H1 (cell line): ENCODE measurements around the gene PPP1R13B. TPM values are rescaled to one million over a fixed set of nuclear protein-coding genes. Genes with fewer than 3 reads are reported as not detected.

Source experiments
- CTCF ChIA-PET: fragments of 300-600 bp; sonication (Branson Sonifier 250); formaldehyde crosslinking; loops from one replicate; lab custom pipeline; 2021; ENCODE audit not compliant: partially characterized antibody; lab: Charles Lee
- POLR2A ChIA-PET: fragments of 300-600 bp; sonication (Branson Sonifier 250); formaldehyde crosslinking; loops from one replicate; lab custom pipeline; 2021; ENCODE audit warnings: inconsistent platforms; ENCODE audit not compliant: partially characterized antibody; lab: Charles Lee
- DNase-seq, 2 experiments: peaks; one replicate each; pipeline versions ENCODE4 v3.0.0 to v3.0.0-alpha.2; 2010 to 2022; ENCODE audit warnings: low spot score in 2 of 2, low read depth in 1 of 2, mixed read lengths in 1 of 2
- FAIRE-seq: peaks from 2 replicates; lab custom pipeline; 2011; peaks lifted over from hg19 to GRCh38; lab: Jason Lieb, UNC
- H2AFZ ChIP-seq: 2 replicates; pipeline ENCODE4 v1.8.1; 2012; ENCODE audit warnings: low read length, inconsistent platforms
- H2AK5ac ChIP-seq: 2 replicates; pipeline ENCODE4 v1.6.1; 2013; ENCODE audit warnings: low read depth, low read length
- H2BK120ac ChIP-seq: replicated peaks from 2 replicates; pipeline ENCODE3; 2013; ENCODE audit warnings: low read depth, low read length, inconsistent platforms
- H2BK12ac ChIP-seq: 2 replicates; pipeline ENCODE4 v1.6.1; 2013; ENCODE audit warnings: low read depth, low read length
- H2BK15ac ChIP-seq: 2 replicates; pipeline ENCODE4 v1.6.1; 2013; ENCODE audit warnings: low read length
- H2BK20ac ChIP-seq: 2 replicates; pipeline ENCODE4 v1.6.1; 2013; ENCODE audit warnings: low read length
- H2BK5ac ChIP-seq: 2 replicates; pipeline ENCODE4 v1.6.1; 2013; ENCODE audit warnings: low read depth, low read length
- H3K14ac ChIP-seq: 2 replicates; pipeline ENCODE4 v1.6.1; 2013; ENCODE audit warnings: inconsistent platforms; ENCODE audit not compliant: insufficient read length
- H3K18ac ChIP-seq: 2 replicates; pipeline ENCODE4 v1.6.1; 2013; ENCODE audit warnings: low read length; ENCODE audit errors: extremely low read depth
- H3K23ac ChIP-seq: 2 replicates; pipeline ENCODE4 v1.6.1; 2013; ENCODE audit warnings: inconsistent platforms; ENCODE audit not compliant: insufficient read length
- H3K23me2 ChIP-seq: 2 replicates; pipeline ENCODE4 v1.6.1; 2013; ENCODE audit warnings: low read depth, low read length
- H3K27ac ChIP-seq: 2 replicates; pipeline ENCODE4 v1.6.1; 2011; ENCODE audit warnings: low read depth, low read length, inconsistent platforms
- H3K27me3 ChIP-seq, 4 experiments: replicated peaks in 1 of 4; 1 replicate in 1 of 4; 2 replicates in 3 of 4; pipeline versions ENCODE4 v1.6.1 to v1.8.1; 2011 to 2013; ENCODE audit warnings: low read length in 3 of 4, mild to moderate bottlenecking in 3 of 4, inconsistent platforms in 2 of 4, mixed read lengths in 2 of 4, moderate library complexity in 1 of 4; ENCODE audit not compliant: control insufficient read depth in 3 of 4, insufficient read depth in 3 of 4; ENCODE audit errors: extremely low read depth in 1 of 4
- H3K36me3 ChIP-seq, 4 experiments: 2 replicates each; pipeline versions ENCODE4 v1.6.1 to v1.8.1; 2011 to 2013; ENCODE audit warnings: mild to moderate bottlenecking in 4 of 4, low read length in 3 of 4, moderate library complexity in 2 of 4, control low read depth in 1 of 4, inconsistent platforms in 1 of 4; ENCODE audit not compliant: insufficient read depth in 4 of 4, control insufficient read depth in 2 of 4
- H3K4ac ChIP-seq: replicated peaks from 2 replicates; pipeline ENCODE3; 2013; ENCODE audit warnings: low read length, low read depth, mixed read lengths, inconsistent platforms; ENCODE audit not compliant: insufficient read length
- H3K4me1 ChIP-seq, 4 experiments: replicated peaks in 1 of 4; 1 replicate in 1 of 4; 2 replicates in 3 of 4; pipeline versions ENCODE4 v1.6.1 to v1.8.1; 2011 to 2013; ENCODE audit warnings: low read length in 3 of 4, inconsistent platforms in 2 of 4, mixed read lengths in 1 of 4; ENCODE audit not compliant: insufficient read depth in 4 of 4, control insufficient read depth in 3 of 4
- H3K4me2 ChIP-seq, 2 experiments: 2 replicates each; pipeline versions ENCODE4 v1.6.1 to v1.8.1; 2011 to 2013; ENCODE audit warnings: low read depth in 2 of 2, low read length in 2 of 2, control low read depth in 1 of 2, inconsistent platforms in 1 of 2, mild to moderate bottlenecking in 1 of 2; ENCODE audit not compliant: insufficient read depth in 1 of 2
- H3K4me3 ChIP-seq, 4 experiments: fragments of 200-600, 300-600 bp in 1 of 4; sonication (generic), shearing (Covaris generic), sonication (Bioruptor Twin) in 1 of 4; 2 replicates each; pipeline versions ENCODE4 v1.5.1 to v1.8.1; 2011 to 2016; ENCODE audit warnings: low read length in 4 of 4, low read depth in 3 of 4, control low read depth in 2 of 4, inconsistent platforms in 2 of 4, mild to moderate bottlenecking in 2 of 4, mixed read lengths in 1 of 4, moderate library complexity in 1 of 4; ENCODE audit not compliant: insufficient read depth in 2 of 4; ENCODE audit errors: extremely low read depth in 1 of 4
- H3K56ac ChIP-seq: replicated peaks from 2 replicates; pipeline ENCODE3; 2013; ENCODE audit warnings: low read depth, mild to moderate bottlenecking, mixed read lengths, low read length, inconsistent platforms; ENCODE audit not compliant: insufficient read length
- H3K79me1 ChIP-seq: 2 replicates; pipeline ENCODE4 v1.6.1; 2013; ENCODE audit warnings: low read depth, low read length, control low read depth
- H3K79me2 ChIP-seq, 2 experiments: 2 replicates each; pipeline versions ENCODE4 v1.6.1 to v1.8.1; 2012 to 2013; ENCODE audit warnings: low read length in 2 of 2, mild to moderate bottlenecking in 2 of 2, inconsistent platforms in 1 of 2; ENCODE audit not compliant: insufficient read depth in 2 of 2, control insufficient read depth in 1 of 2
- H3K9ac ChIP-seq, 4 experiments: replicated peaks in 1 of 4; 1 replicate in 1 of 4; 2 replicates in 3 of 4; pipeline versions ENCODE4 v1.6.1 to v1.8.1; 2011 to 2013; ENCODE audit warnings: low read depth in 3 of 4, low read length in 3 of 4, control low read depth in 2 of 4, mild to moderate bottlenecking in 2 of 4, moderate library complexity in 2 of 4, inconsistent platforms in 1 of 4; ENCODE audit errors: extremely low read depth in 1 of 4
- H3K9me3 ChIP-seq, 2 experiments: 2 replicates each; pipeline versions ENCODE4 v1.6.1 to v1.8.1; 2012 to 2013; ENCODE audit warnings: mild to moderate bottlenecking in 2 of 2, moderate library complexity in 2 of 2, control low read depth in 1 of 2, inconsistent platforms in 1 of 2, low read depth in 1 of 2, low read length in 1 of 2, mixed read lengths in 1 of 2; ENCODE audit not compliant: insufficient read depth in 2 of 2
- H4K20me1 ChIP-seq, 2 experiments: replicated peaks in 1 of 2; 2 replicates each; pipeline versions ENCODE3 to v1.8.1; 2011 to 2013; ENCODE audit warnings: inconsistent platforms in 2 of 2, low read length in 2 of 2, mild to moderate bottlenecking in 1 of 2; ENCODE audit not compliant: insufficient read depth in 2 of 2, control insufficient read depth in 1 of 2
- H4K5ac ChIP-seq: 2 replicates; pipeline ENCODE4 v1.6.1; 2013; ENCODE audit warnings: low read length, low read depth, mixed read lengths, inconsistent platforms; ENCODE audit not compliant: insufficient read length
- H4K8ac ChIP-seq: 2 replicates; pipeline ENCODE4 v1.8.0; 2013; ENCODE audit warnings: mild to moderate bottlenecking, moderate library complexity, low read length, inconsistent platforms; ENCODE audit not compliant: insufficient read depth; ENCODE audit errors: extremely low read depth
- H4K91ac ChIP-seq: replicated peaks from 2 replicates; pipeline ENCODE3; 2013; ENCODE audit warnings: low read length, mixed read lengths, inconsistent platforms; ENCODE audit not compliant: insufficient read length
- NRF1 ChIP-seq: IDR thresholded peaks from 2 replicates; pipeline ENCODE4 v1.6.1; 2011; ENCODE audit warnings: mild to moderate bottlenecking, low read depth, low read length, improper control_type of control experiment
- TBP ChIP-seq: IDR thresholded peaks from 2 replicates; pipeline ENCODE4 v1.6.1; 2011; ENCODE audit warnings: low read depth, low read length, improper control_type of control experiment
- WGBS, 2 experiments: shearing (Covaris generic) in 1 of 2; methylation state at CpG; one replicate each; pipeline versions ENCODE4 v1.1.6 to v1.1.7; 2013 to 2015; ENCODE audit warnings: low lambda C conversion rate in 2 of 2, mixed read lengths in 2 of 2, inconsistent platforms in 1 of 2, low coverage in 1 of 2, missing lambda C conversion rate in 1 of 2; ENCODE audit not compliant: insufficient replicate concordance in 2 of 2, insufficient coverage in 1 of 2, insufficient read length in 1 of 2; ENCODE audit errors: extremely low coverage in 1 of 2, missing lambda C conversion rate in 1 of 2; 5-methylcytosine and 5-hydroxymethylcytosine counted together
- polyA plus RNA-seq, 7 experiments: library from polyadenylated mRNA; depleted of rRNA in 3 of 7; stranded (reverse) in 5 of 7; unstranded in 2 of 7; fragments of >200 nt in 5 of 7; fragments of 200-250 nt in 2 of 7; gene quantifications; 1 replicate in 5 of 7; 2 replicates in 1 of 7; 4 replicates in 1 of 7; pipeline versions ENCODE4 v1.2.1 to v1.2.3, GENCODE V29; 2011 to 2013; ENCODE audit warnings: missing spikeins in 2 of 7, mixed read lengths in 2 of 7
- total RNA-seq: library from RNA; stranded (reverse); fragmentation: NEBNext Ultra II Directional; extraction: Animal tissue kit (Norgen Biotek cat#: 25700); gene quantifications from 2 replicates; pipeline ENCODE4 v1.2.1, GENCODE V29; 2021

The PPP1R13B gene
- total and polyA plus RNA-seq, 2 of the 8 experiments (the other 6 are each of a cell fraction or from before 2014, with no cell fraction given), result 2.6 to 8.9 TPM

- Histone ChIP-seq H3K79me1 (no peaks in the 10 kb centered on the region), H3K18ac (no peak overlapping the region), H3K27me3 (no peaks in the 10 kb centered on the region), H3K27ac (no peak overlapping the region), H4K8ac (no peak overlapping the region), H3K9ac (no peak overlapping the region), H2BK15ac (no peak overlapping the region), H3K4me3 (no peak overlapping the region), H4K91ac (no peak overlapping the region), H2BK120ac (no peak overlapping the region), H3K9me3 (no peaks in the 10 kb centered on the region), H3K23ac (no peak overlapping the region), H3K4ac (no peak overlapping the region), H2AK5ac (no peak overlapping the region), H3K56ac (no peak overlapping the region), H3K36me3 (no peaks in the 10 kb centered on the region), H3K4me2 (no peak overlapping the region), H3K14ac (no peak overlapping the region), H2BK5ac (no peak overlapping the region), H4K5ac (no peak overlapping the region), H3K23me2 (no peaks in the 10 kb centered on the region), H4K20me1 (no peaks in the 10 kb centered on the region), H3K4me1 (0 out of 7 replicates have a peak, but pooled peaks cover 0 to 4% (median under 1%) of the 10 kb centered on the region in 4 experiments), H3K79me2 (no peaks in the 10 kb centered on the region), H2AFZ (no peak overlapping the region), H2BK12ac (no peak overlapping the region), H2BK20ac (no peak overlapping the region)
- DNase-seq (no peak), FAIRE-seq (no peak)
- CTCF ChIA-PET, result no interaction called here
- POLR2A ChIA-PET, result no interaction called here
- 84% methylated on average over 9 of the region's 13 CpGs; no CpG with 5 or more reads in 1 of the 2 experiments for WGBS, 2 experiments
- TF ChIP-seq TBP (no peak), NRF1 (no peak)
Observed at GRCh38 chr14:103762541-103762940, 84.8 kb downstream of the PPP1R13B start.
